Measurements from ENCODE around the gene LDAH.

Gene LDAH

DNA sequence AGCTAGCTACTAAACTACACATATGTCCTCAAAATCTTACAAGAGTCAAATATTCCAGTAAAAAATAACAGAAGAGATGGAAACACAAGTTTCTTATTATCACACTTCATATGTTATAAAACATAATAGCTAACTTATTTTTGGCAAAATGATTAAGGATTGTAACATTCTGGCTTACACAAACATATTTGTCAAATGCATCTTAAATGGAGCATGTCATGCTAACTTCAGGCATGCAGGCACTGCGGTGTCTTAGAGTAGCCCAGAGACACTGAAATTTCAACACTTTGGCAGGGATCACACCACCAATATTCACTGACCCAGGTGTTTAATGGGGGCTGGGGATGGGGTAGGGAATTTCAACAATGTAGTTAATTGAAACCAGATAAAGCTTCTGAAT lies 51.6 kb downstream of the LDAH start:
- no peak for DNase-seq (ENCODE audit: low spot score)

DNA sequence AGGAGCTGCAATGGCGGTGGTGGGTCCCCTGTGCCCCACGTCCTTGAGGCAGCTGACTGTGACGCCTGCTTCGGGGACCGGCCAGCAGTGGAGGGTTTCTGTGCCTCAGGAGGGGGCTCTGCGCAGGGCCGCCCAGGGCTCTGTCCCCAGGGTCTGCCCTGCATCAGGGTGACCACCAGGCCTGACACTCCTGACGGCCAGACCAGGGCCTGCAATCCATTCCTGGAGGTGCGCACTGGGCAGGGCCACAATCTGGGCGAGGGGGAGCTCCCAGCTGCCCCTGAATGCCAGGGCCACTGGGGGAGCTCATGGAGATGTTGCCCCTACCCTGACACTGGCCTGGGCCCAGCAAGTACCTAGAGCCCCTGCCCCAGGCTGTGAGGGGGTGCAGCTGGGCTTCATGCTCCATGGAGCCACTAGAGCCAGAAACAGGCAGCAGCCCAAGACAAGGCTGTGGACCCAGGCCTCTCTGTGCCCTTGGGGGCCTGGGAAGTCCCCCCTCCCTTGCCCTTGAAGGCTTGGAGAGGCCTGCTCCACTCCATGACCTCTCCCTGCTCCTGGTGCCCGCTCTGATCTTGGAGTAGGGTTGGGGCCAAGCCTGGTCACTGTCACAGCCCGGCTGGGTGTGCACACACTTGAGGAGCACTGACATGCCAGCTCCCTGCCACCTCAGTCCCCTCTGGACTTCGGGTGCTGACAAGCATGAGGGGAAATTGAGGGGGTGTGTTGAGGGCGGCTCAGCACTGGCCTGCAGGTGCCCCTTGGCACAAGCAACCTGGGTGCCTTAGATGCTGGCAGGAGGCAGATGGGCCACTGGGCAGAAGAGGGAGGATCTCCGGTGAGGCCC lies 55.9 kb downstream of the LDAH start:
- no peak for DNase-seq (ENCODE audit: low spot score)

DNA sequence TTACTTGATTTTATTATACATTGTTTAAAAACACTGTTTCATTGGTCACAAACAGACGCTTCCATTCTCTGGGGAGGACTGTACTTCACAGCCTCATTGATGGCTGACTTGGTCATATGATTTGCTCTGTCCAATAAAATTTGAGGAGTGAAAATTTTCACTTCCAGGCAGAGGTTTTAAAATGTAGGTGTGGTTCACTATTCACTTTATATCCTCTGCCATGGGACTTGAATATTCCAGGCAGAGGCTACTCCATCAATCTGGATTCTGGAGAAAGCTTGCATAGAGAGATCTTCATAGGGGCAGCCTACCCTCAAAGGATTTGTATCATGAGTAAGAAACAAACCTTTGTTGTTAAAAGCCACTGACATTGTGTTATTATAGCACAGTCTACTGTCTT lies 56.7 kb downstream of the LDAH start:
- no peak for DNase-seq (ENCODE audit: low spot score)

DNA sequence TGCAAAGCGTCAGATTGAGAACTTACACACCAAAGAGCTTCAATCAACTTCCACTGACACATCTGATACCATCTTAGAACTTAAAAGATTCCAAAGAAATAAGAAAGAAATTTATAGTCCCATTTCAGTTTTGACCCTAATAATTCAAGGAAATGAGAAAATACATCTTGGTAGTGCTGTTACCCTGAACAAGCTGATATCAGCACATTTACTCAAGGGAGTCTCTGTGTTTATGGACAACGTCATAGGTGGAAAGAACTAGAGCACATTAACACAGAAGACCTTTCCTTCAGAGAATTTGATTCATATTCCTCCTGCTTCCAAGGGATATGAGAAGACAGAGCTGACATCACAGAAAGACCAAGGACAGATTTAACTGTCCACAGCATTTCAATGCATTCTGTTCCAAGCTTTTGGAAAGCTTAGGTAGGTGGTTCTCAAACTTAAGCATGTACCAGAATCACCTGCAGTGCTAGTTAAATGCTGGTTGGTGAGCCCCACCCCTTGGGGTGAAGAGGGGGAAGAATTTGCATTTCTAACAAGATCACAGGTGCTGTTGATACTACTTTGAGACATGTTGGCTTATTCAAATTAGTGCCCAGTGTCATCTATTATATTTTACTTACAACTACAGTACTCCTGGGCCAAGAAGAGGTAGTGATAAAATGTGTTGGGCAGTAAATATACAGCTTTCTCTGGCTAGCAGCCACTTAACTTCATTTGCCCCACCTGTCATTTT lies 59.8 kb downstream of the LDAH start:
- no peak for DNase-seq (ENCODE audit: low spot score)

DNA sequence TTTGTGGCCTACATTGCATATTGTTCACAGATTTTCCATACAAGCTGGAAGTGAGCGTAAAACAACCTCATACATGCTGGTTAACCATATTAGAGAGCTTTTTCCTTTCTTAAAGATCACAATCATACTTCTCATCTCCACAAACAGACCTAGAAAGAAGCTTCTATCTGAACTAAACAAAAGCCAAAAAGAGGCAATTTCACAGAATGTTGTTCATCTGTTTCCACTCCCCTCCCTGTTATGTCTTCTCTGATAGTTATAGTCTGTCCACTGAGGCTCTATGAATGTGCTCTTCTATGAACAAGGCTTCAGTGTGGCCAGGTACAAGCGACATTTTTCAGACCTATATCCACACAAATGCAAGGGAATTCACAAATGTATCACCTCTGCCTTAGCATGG lies 63.4 kb downstream of the LDAH start:
- DNase-seq (ENCODE audit: low spot score) = no peak

DNA sequence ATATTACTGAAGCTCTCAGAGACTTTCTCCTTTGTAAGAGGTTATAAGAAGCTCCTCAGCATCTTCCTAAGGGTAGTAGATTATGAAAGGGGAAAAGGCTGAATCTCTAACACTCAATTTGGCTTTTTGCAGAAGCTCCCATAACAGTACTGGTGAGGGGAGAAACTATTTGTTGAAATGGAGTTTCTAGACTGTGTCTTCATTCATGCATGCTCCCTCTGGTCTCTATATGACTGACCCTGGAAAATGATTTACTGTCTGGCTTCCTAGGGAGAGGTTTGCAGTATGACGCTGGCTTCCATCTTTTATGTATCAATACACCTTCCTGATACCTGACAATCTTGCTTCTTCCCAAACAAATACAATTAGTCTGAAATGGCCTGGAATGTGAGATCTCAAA lies 63.9 kb downstream of the LDAH start:
- no peak for DNase-seq (ENCODE audit: low spot score)

DNA sequence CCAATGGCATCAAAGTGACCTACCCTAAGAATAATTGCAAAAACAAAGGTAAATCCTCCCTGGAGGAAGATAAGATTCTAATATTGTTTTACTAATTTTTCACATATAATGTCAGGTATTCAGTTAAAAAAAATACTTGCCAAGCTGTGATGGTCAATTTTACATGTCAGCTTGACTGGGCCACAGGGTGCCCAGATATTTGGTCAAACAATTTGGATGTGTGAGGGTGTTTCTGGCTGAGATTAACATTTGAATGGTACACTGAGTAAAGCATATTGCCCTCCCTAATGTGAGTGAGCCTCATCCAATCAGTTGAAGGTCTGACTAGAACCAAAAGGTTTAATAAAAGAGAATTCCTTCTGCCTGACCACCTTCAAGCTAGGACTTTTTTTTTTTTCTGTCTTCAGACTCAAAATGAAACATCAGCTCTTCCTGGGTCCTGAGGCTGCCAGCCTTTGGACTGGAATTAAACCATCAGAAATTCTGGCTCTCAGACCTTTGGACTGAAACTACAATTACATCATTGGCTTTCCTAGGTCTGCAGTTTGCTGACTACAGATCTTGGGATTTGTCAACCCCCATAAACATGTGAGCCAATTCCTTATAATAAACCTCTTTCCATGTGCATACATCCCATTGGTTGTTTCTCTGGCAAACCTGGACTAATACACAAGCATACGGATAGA lies 65.4 kb downstream of the LDAH start:
- DNase-seq (ENCODE audit: low spot score) = no peak

DNA sequence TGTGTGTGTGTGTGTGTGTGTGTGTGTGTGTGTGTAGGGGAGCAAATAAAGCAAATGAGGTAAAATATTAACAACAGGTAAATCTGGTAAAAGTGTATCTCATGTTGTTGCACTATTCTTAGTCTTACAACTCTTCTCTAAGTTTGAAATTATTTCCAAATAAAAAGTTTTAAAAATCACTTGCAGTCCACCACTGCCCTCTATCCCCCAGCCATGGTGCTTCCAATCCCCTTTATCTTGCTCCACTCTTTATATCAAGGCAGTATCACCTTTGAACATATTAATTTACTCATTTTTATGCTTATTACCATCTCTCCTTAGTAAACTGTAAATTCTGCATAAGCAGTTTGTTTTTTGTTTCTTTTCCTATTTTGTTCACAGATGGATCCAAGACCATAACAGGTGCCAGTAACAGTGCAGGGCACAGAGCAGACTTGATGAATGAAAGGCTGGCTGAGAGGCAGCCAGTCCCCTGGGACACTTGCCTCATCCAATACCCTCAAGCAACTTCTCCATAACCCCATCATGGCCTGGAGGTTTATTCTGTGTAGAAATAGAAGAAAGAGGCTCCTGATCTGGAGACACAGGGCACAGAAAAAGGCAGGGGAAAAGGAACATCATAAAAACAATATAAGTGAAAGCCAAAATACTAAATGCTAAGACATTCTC lies 67.6 kb downstream of the LDAH start:
- no peak for DNase-seq (ENCODE audit: low spot score)

DNA sequence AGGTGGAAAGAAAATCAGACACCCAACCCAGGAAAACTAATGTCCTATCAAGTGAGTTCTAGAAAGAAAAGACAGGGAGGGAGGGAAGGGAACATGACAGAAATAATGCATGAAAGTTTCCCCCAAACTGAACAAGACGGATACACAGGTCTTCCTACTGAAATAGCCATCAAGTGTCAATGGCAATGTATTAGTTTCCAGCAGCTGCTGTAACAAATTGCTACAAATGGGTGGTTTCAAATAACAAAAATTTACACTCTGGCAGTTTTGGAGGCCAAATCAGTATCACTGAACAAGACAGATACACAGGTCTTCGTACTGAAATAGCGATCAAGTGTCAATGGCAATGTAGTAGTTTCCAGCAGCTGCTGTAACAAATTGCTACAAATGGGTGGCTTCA lies 70.6 kb downstream of the LDAH start:
- DNase-seq (ENCODE audit: low spot score) = no peak

DNA sequence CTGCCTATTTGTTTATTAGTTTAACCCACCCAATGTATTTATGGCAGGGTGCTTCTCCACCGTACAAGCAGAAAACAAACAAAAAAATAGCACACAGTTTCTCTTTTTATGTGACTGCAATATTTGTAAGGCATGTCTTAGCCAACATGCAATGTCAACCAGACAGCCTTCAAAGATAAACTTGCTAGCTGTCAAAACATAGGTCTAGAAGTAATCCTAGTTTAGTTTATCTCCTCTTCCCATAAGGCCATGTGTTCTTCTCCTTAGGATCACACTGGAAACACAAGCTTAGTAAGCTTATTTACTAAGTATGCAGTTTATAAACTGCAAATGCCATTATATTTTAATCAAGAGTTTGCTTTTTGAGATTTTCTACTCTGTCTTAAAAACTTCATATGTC lies 75.6 kb downstream of the LDAH start:
- DNase-seq (ENCODE audit: low spot score) = no peak

DNA sequence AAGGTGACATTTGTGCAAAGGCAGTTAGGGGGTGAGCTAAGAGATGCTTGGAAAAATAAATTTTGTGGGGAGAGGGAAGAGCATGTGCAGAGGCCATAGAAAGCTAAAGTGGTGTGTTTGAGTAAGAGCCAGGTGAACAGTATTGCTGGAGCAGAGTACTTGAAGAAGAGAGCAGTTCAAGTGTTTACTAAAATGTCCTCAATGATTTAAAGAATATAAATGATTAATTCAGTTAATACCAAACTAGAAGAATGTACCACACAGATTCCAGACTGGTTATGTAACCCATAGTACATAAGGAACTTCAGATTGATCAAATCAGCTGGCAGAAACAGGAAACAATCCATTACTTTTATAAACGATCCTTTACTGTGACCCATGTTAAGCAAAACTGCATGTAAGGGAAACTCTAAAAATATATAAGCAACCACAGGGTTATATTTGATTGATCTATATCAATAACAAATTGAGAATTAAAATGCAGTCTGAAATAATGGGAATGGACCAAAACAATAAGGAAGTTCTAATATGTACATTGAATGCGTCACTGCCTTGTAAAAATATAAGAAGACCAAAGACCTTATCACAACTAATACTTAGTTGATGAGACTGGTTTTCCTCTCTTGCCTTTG lies 76.9 kb downstream of the LDAH start:
- DNase-seq (ENCODE audit: low spot score) = no peak

DNA sequence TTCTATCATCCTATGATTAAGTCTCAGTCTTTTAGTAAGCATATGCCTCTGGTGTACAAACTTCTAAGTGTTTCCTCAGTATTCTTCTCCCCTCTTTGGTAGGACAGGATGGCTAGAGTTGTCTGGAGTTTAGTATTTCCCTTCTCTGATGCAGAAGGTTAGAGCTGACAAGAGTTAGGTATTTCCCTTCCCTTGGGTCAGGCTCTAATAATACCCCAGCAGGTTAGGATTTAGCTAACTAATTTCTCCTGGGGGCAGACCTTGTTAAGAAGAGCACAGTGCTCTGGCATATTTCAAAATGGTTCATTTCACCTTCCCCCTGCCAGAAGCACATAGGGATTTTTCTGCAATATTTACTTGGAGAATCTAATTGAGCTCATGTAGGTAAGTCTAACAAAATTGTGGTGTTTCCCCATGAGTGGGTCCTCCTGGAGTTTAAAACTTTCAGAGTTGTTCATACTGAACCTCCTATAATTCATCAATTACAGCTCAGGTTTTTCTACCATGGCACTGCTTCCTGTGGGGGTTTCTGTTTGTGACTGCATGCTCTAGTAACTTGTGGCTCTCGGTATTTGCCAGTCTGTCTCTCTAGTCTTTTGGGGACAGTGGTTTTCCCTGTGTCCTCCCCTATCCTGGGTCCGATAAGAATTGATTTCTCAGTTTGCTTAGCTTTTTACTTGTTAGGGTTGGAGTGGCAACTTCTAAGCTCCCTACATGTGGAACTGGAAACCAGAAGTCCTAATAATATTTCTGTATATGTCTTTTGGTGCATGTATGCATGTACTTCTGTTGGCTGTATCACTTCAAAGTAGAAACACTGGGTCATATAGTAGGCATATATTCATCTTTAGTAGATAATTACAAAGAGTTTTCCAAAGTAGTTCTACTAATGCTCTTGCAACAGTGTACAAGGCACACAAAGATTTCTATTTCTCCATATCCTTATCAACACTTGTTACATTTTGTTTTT lies 78.2 kb downstream of the LDAH start:
- DNase-seq (ENCODE audit: low spot score) = no peak

DNA sequence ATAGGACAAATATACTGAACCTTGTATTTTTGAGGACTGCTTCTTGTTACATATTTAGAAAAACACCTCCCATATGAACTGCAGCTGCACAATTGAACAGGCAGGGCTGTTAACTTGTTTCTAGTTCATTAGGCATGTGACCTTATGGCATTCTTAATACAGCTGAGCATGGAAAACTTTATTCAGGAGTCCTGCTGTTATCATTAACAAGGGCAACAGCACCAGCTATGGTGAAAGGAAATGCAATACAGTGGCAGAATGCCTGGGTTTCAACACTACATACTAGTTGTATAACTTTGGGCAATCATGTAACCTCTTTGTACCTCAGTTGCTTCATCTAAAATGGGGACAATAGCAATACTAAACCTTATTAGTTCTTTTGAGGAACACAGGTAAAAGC lies 84.1 kb downstream of the LDAH start:
- no peak for DNase-seq (ENCODE audit: low spot score)

DNA sequence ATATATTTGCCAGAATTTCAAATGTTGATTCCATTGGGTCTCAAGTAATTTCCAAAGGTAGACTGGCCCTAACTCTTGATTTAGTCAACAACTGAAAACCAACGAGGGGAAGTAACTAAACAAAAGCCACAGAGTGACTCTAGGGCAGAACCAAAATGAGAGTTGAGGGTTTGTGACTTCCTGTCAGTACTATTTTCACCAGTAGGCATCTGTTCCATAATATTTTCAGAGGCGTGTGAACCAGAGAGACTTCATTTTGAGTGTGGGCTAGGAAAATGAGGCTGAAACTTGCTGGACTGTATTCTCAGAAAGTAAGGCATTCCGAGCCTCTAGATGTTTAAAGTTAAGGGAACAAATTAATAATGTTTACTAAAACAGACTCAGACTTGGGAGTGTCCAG lies 85.4 kb downstream of the LDAH start:
- no peak for DNase-seq (ENCODE audit: low spot score)

DNA sequence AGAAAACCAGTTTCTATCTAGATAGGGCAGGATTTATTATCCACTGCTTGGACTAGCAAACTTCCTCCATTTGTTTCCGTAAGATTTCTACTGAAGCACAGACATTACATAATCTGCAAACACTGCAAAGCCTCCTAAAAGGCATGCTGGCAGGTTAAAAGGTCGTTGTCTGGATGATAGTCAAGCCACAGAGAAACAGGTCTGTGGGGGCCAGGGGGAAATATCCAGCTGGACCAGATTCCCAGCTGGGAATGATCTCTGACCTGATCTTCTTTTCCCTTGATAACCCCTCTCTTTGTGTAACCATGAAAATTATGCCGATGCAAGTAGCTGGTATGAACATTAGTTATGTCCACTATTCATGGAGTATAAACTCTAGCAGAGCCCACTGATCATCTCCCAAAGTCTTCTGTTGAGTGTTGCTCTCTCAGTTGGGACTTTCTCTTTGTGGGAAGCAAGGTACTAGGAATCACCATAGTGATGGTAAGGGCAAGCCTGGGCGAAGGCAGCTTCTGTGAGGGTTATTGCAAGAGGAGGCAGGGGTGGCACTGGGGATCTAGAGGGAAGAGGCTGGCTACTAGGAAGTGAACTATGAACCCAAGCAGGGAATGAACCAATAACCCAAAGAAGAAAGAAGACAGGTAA lies 94.7 kb downstream of the LDAH start:
- DNase-seq (ENCODE audit: low spot score) = no peak

DNA sequence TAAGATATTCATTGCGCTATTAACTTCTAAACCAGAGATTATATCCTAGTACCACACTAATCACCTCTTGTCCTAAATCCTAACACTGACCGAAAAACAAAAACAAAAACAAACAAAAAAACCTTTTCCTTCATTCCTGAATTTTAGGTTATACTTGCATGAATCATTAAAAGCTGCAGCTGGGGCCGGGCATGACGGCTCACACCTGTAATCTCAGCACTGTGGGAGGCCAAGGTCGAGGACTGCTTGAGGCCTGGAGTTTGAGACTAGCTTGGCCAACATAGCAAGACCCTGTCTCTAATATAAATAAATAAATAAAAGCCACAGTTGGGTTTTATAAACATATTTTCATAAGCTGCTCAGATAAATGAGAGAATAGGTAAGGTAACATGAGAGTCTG lies 96.0 kb downstream of the LDAH start:
- DNase-seq (ENCODE audit: low spot score) = no peak

DNA sequence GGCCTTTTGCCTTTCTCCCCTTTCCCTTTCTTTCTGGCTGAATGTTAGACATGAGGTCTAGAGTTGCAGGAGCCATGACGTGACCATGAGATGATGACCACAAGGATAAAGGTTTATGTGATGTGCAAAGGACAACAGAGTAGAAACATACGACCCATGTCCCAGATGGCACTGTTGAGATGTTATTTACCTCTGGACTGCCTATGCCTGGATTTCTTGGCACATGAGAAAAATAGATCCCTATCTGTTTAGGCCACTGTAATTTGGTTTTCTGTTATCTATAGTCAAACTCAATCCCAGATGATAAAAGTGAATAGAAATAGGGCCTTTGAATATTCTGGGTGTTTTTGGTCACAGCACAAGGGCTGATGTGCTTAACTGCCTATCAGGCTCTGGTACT lies 97.1 kb downstream of the LDAH start:
- no peak for DNase-seq (ENCODE audit: low spot score)

DNA sequence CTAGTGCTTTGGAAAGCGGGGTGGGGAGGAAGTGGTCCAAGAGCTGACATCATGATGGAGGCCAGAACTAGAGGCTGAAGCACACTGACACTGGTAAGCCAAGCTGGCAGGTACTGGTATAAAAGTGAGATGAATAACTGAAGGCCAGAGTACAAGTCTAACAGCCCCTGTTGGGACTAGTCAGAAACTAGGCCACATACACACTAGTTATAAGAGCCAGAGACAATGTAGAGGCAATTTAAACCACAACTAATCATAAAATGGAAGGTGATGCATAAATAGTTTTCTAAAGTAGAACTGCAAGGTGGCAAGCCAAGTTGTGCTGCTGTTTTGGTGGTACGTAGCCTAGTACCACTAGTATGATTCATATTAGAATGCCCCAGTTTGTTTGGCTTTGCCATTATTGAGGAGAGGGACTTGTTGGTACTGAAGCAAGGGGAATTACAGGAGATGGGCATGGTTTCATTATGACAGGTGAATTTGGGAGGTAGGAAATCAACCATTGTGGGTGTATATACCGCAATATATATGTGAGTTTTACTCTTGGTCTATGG lies 98.3 kb downstream of the LDAH start:
- DNase-seq (ENCODE audit: low spot score) = no peak

DNA sequence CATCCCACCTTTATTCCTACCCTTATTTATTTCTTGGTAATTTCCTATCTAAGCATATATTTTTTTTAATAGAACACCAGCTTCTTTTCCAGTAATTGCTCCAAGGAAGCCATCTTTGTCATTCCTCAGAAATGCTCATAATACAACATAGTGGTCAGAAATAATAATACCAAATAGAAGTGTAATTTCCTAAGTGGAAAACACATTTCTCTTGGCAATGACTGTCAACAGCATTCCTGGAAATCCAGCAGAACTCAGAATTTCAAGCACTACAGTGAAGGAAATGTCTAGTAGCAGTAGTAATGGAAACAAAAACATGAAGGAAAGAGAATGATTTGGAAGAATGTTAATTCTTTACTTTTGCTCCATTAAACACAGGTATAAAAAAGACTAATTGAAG lies 99.4 kb downstream of the LDAH start:
- no peak for DNase-seq (ENCODE audit: low spot score)
